Sigmoid colon (tissue), 4 donors: ENCODE results near the gene TSPAN14.

Experiments
- CTCF ChIP-seq, 4 experiments: fragments of 450-650 bp in 3 of 4; fragments of 200-600 bp in 1 of 4; IDR thresholded peaks; one replicate each; pipeline ENCODE4 v1.5.1; 2016 to 2019; ENCODE audit warnings: antibody characterized with exemption in 4 of 4, mild to moderate bottlenecking in 3 of 4, moderate library complexity in 2 of 4
- POLR2AphosphoS5 ChIP-seq, 4 donors: sonication (generic); formaldehyde crosslinking; IDR thresholded peaks; one replicate each; pipeline ENCODE4 v1.6.1; 2017; ENCODE audit warnings: antibody characterized with exemption in 4 of 4

DNA sequence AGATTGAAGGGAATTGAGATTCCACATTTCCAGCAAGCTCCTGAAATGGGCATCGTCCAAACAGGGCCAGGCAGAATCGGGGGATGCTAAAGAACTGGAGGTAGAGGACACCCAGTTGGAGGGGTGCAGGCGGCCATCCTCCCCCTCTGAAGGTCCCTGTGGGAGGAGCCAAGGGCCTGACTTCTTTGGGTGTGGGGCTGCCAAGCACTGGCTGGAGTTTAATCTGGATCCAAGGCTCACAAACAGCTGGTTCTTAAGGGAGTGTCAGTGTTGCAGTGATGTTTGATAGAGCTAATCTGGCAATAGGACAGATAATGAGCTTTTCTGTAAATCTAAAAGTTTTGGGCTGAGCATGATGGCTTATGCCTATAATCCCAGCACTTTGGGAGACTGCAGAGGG is 20.8 kb downstream of the TSPAN14 start:
- TF ChIP-seq POLR2AphosphoS5 (IDR thresholded peaks at IDR 0.05): no peak
- TF ChIP-seq CTCF (IDR thresholded peaks at IDR 0.05): no peak
